Measurements from ENCODE around the gene TMEM270. TPM values are rescaled to one million over a fixed set of nuclear protein-coding genes. Genes with fewer than 3 reads are reported as not detected.

Gene TMEM270, protein sequence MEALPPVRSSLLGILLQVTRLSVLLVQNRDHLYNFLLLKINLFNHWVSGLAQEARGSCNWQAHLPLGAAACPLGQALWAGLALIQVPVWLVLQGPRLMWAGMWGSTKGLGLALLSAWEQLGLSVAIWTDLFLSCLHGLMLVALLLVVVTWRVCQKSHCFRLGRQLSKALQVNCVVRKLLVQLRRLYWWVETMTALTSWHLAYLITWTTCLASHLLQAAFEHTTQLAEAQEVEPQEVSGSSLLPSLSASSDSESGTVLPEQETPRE
- total RNA-seq (not detected in 2 replicates), polyA plus RNA-seq (not detected in 2 replicates), polyA minus RNA-seq (not detected in 2 replicates)
- total RNA-seq (2013) = not detected

GRCh38 chr7:73860859-73861258 lies at the start of gene TMEM270:
TSS of gene TMEM270 (plus strand) at chr7:73861159. CDS start at chr7:73861195, 36 bp downstream.
- no peak for DNase-seq
- Histone ChIP-seq H3K27me3 (replicated peaks in 1 of 4; ENCODE audit: control extremely low read depth in 1 of 4, control insufficient read depth in 3 of 4, insufficient read depth in 4 of 4, low read length in 3 of 4) (peaks cover 0 to 2% (median 0%) of the 10 kb centered on the region in 4 experiments), H3K4me2 (replicated peaks; ENCODE audit: low read depth, low read length, poor library complexity, severe bottlenecking) (no peak within 1 kb of the TSS), H3K4me3 (ENCODE audit: control extremely low read depth in 1 of 5, extremely low read depth in 1 of 5, insufficient read depth in 1 of 5, low read depth in 2 of 5, low read length in 4 of 5) (no peak within 1 kb of the TSS), H4K20me1 (ENCODE audit: control insufficient read depth, insufficient read depth, low read length, poor library complexity, severe bottlenecking) (no peaks in the 10 kb centered on the region), H3K9me3 (ENCODE audit: control extremely low read depth in 1 of 3, control insufficient read depth in 2 of 3, insufficient read depth in 1 of 3, low read length in 2 of 3) (no peaks in the 10 kb centered on the region), H3K9ac (ENCODE audit: low read length) (no peak within 1 kb of the TSS), H3K79me2 (ENCODE audit: control insufficient read depth, insufficient read depth, low read length) (no peaks in the 10 kb centered on the region), H3K27ac (ENCODE audit: low read length in 2 of 2) (no peak within 1 kb of the TSS), H3K36me3 (replicated peaks in 1 of 2; ENCODE audit: control extremely low read depth in 1 of 2, control insufficient read depth in 1 of 2, extremely low read depth in 1 of 2, insufficient read depth in 2 of 2, low read length in 1 of 2) (no peaks in the 10 kb centered on the region), H3K4me1 (ENCODE audit: control insufficient read depth in 2 of 2, insufficient read depth in 2 of 2, low read length in 2 of 2) (peaks cover 0 to 2% of the 10 kb centered on the region in 2 donors), H2AFZ (ENCODE audit: insufficient read depth, low read depth, low read length, poor library complexity, severe bottlenecking) (no peak within 1 kb of the TSS)
- no peak within 1 kb of the TSS for H3K4me3 Mint-ChIP-seq
- ATAC-seq (ENCODE audit: low read depth) = no peak
- WGBS (ENCODE audit: insufficient coverage) = 91% methylated on average over 10 of the region's 11 CpGs
- H3K27ac Mint-ChIP-seq = no peak within 1 kb of the TSS
- CTCF ChIA-PET = no interaction called here
- H3K27me3 Mint-ChIP-seq = peaks cover 14% of the 10 kb centered on the region
- TF ChIP-seq CTCF (IDR thresholded peaks at IDR 0.05) (no peak), EZH2 (IDR thresholded peaks at IDR 0.05; ENCODE audit: borderline replicate concordance, insufficient read depth, low read depth, low read length, poor library complexity, severe bottlenecking) (no peak)
- H3K9me3 Mint-ChIP-seq (ENCODE audit: insufficient read depth) = no peaks in the 10 kb centered on the region
- POLR2A ChIA-PET = no interaction called here
- H3K4me1 Mint-ChIP-seq = peaks cover under 1% of the 10 kb centered on the region
- intact Hi-C loops (cut with micrococcal nuclease) = no loop called here

GRCh38 chr7:73811760-73812168 lies 49.2 kb upstream of the TMEM270 start:
- Histone ChIP-seq H3K9me3 (ENCODE audit: control extremely low read depth in 1 of 3, control insufficient read depth in 2 of 3, insufficient read depth in 1 of 3, low read length in 2 of 3) (peaks cover 2 to 23% (median 9%) of the 10 kb centered on the region in 3 donors), H3K4me1 (ENCODE audit: control insufficient read depth in 2 of 2, insufficient read depth in 2 of 2, low read length in 2 of 2) (no peaks in the 10 kb centered on the region), H3K9ac (ENCODE audit: low read length) (no peak overlapping the region), H2AFZ (ENCODE audit: insufficient read depth, low read depth, low read length, poor library complexity, severe bottlenecking) (no peak overlapping the region), H3K4me2 (replicated peaks; ENCODE audit: low read depth, low read length, poor library complexity, severe bottlenecking) (no peak overlapping the region), H3K4me3 (ENCODE audit: control extremely low read depth in 1 of 5, extremely low read depth in 1 of 5, insufficient read depth in 1 of 5, low read depth in 2 of 5, low read length in 4 of 5) (no peak overlapping the region), H3K27ac (ENCODE audit: low read length in 2 of 2) (no peak overlapping the region), H3K36me3 (replicated peaks in 1 of 2; ENCODE audit: control extremely low read depth in 1 of 2, control insufficient read depth in 1 of 2, extremely low read depth in 1 of 2, insufficient read depth in 2 of 2, low read length in 1 of 2) (no peaks in the 10 kb centered on the region), H4K20me1 (ENCODE audit: control insufficient read depth, insufficient read depth, low read length, poor library complexity, severe bottlenecking) (no peaks in the 10 kb centered on the region), H3K27me3 (replicated peaks in 1 of 4; ENCODE audit: control extremely low read depth in 1 of 4, control insufficient read depth in 3 of 4, insufficient read depth in 4 of 4, low read length in 3 of 4) (peaks cover 0 to 13% (median 0%) of the 10 kb centered on the region in 4 experiments), H3K79me2 (ENCODE audit: control insufficient read depth, insufficient read depth, low read length) (no peaks in the 10 kb centered on the region)
- Mint-ChIP-seq H3K4me1 (no peaks in the 10 kb centered on the region), H3K4me3 (no peak overlapping the region), H3K27ac (no peak overlapping the region), H3K27me3 (peaks cover 18% of the 10 kb centered on the region), H3K9me3 (ENCODE audit: insufficient read depth) (peaks cover 3% of the 10 kb centered on the region)
- POLR2A ChIA-PET = no interaction called here
- DNase-seq (peak; percentile 53), ATAC-seq (ENCODE audit: low read depth) (peak; percentile 56)
- 4% methylated on average over 9 of the region's 11 CpGs for WGBS (ENCODE audit: insufficient coverage)
- CTCF ChIA-PET = interaction anchor here (0.5 to 4.5 kb wide), 4 partner anchors 31 to 215 kb away, joined by 3 to 41 read pairs (median 5); partner anchors contain the start of gene METTL27
- peak; percentile 47 for TF ChIP-seq CTCF (IDR thresholded peaks at IDR 0.05)
- TF ChIP-seq EZH2 (IDR thresholded peaks at IDR 0.05; ENCODE audit: borderline replicate concordance, insufficient read depth, low read depth, low read length, poor library complexity, severe bottlenecking) = no peak
- intact Hi-C loops (cut with micrococcal nuclease) = no loop called here

Measured in B cell (primary cell).